ENCODE measurements around the gene ADAMTS3. TPM values are rescaled to one million over a fixed set of nuclear protein-coding genes. Genes with fewer than 3 reads are reported as not detected.

Gene ADAMTS3
- polyA plus RNA-seq, 2 of the 4 experiments (the other 2 are of a cell fraction), result 0.03 TPM; not detected in 1

DNA sequence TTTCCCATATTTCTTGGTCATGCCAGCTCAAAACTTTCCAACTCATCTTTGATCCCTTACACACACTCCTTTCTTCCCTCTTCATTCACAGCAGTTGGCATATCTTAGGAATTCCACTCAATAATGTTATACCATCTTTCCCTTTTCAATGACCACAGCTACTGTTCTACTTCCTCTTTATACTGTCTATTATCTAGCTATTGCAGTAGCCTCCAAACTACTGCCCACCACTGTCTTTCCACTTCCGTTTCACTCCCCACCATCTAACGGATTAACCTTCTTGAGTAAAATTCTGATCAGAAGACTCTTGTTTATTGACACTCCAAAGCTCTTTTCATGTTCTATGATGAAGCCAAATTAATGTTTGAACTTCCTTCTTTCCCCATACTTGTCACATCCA lies 55.8 kb downstream of the ADAMTS3 start:
- WGBS (ENCODE audit: missing lambda C conversion rate), result 10% methylated on average over 2 of the region's 2 CpGs
- Histone ChIP-seq H3K4me3 (no peak overlapping the region), H3K4me2 (no peak overlapping the region), H3K4me1 (no peaks in the 10 kb centered on the region), H3K9me3 (no peaks in the 10 kb centered on the region), H3K27ac (no peak overlapping the region)
- CTCF ChIA-PET, result no interaction called here
- FAIRE-seq (no peak), ATAC-seq (no peak), DNase-seq (ENCODE audit: low read depth in 1 of 2, low spot score in 1 of 2) (no peak)
- POLR2A ChIA-PET, result no interaction called here
- TF ChIP-seq CHD4 (IDR thresholded peaks at IDR 0.05; ENCODE audit: borderline replicate concordance) (no peak), FOXS1 (CRISPR knock-in tag; IDR thresholded peaks at IDR 0.05) (no peak), EHF (CRISPR knock-in tag; IDR thresholded peaks at IDR 0.05) (no peak)
- TF ChIP-seq, protein P1, sequence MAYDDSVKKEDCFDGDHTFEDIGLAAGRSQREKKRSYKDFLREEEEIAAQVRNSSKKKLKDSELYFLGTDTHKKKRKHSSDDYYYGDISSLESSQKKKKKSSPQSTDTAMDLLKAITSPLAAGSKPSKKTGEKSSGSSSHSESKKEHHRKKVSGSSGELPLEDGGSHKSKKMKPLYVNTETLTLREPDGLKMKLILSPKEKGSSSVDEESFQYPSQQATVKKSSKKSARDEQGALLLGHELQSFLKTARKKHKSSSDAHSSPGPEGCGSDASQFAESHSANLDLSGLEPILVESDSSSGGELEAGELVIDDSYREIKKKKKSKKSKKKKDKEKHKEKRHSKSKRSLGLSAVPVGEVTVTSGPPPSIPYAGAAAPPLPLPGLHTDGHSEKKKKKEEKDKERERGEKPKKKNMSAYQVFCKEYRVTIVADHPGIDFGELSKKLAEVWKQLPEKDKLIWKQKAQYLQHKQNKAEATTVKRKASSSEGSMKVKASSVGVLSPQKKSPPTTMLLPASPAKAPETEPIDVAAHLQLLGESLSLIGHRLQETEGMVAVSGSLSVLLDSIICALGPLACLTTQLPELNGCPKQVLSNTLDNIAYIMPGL (CRISPR knock-in tag; IDR thresholded peaks at IDR 0.05; ENCODE audit: borderline replicate concordance), result no peak

DNA sequence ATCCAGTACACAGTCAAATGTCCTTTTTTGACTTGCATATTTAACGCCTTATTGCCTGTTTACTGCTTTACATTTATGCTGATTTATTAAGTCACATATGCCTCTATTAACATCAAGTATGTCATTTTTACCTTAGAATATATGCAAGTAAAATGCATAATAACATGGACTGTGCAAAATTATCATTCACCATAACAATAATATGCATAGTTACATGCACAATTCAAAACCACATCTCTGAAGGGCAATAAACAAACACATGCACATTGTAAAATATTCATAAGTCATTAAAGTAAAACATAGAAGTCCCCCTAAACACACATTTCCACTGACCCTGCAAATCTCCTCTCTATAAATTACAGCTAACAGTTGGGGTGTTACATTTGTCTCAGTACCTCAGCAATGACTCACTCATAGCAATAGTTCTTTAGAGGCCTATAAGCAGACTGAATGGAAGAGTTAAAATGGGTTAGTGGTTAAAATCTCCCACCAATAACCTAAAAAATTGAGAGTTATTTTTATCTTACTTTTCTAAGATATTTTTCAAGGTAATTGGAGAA lies 61.1 kb downstream of the ADAMTS3 start:
- POLR2A ChIA-PET, result no interaction called here
- DNase-seq (ENCODE audit: low read depth in 1 of 2, low spot score in 1 of 2), result no peak
- FAIRE-seq, result no peak
- Histone ChIP-seq H3K4me2 (no peak overlapping the region), H3K9me3 (no peaks in the 10 kb centered on the region), H3K27ac (no peak overlapping the region), H3K4me1 (no peaks in the 10 kb centered on the region), H3K4me3 (no peak overlapping the region)
- no peak for TF ChIP-seq HEYL (CRISPR knock-in tag; IDR thresholded peaks at IDR 0.05)
- no peak for TF ChIP-seq ESRRA (IDR thresholded peaks at IDR 0.05; ENCODE audit: borderline replicate concordance, low read length)
- TF ChIP-seq EHF (CRISPR knock-in tag; IDR thresholded peaks at IDR 0.05), result no peak
- no peak for TF ChIP-seq CHD2 (IDR thresholded peaks at IDR 0.05; ENCODE audit: low read length, partially characterized antibody)
- TF ChIP-seq, protein P2, sequence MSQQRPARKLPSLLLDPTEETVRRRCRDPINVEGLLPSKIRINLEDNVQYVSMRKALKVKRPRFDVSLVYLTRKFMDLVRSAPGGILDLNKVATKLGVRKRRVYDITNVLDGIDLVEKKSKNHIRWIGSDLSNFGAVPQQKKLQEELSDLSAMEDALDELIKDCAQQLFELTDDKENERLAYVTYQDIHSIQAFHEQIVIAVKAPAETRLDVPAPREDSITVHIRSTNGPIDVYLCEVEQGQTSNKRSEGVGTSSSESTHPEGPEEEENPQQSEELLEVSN (IDR thresholded peaks at IDR 0.05; ENCODE audit: borderline replicate concordance, low read depth), result no peak
- no peak for TF ChIP-seq CBX8 (IDR thresholded peaks at IDR 0.05)
- TF ChIP-seq ZSCAN20 (CRISPR knock-in tag; IDR thresholded peaks at IDR 0.05), result no peak
- TF ChIP-seq, protein P3, sequence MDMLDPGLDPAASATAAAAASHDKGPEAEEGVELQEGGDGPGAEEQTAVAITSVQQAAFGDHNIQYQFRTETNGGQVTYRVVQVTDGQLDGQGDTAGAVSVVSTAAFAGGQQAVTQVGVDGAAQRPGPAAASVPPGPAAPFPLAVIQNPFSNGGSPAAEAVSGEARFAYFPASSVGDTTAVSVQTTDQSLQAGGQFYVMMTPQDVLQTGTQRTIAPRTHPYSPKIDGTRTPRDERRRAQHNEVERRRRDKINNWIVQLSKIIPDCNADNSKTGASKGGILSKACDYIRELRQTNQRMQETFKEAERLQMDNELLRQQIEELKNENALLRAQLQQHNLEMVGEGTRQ (IDR thresholded peaks at IDR 0.05), result no peak
- no peak for TF ChIP-seq RNF2 (IDR thresholded peaks at IDR 0.05; ENCODE audit: borderline replicate concordance, low read depth)
- TF ChIP-seq JUN (IDR thresholded peaks at IDR 0.05), result no peak
- no peak for TF ChIP-seq NPAS2 (CRISPR knock-in tag; IDR thresholded peaks at IDR 0.05; ENCODE audit: borderline replicate concordance)
- TF ChIP-seq, protein P4, sequence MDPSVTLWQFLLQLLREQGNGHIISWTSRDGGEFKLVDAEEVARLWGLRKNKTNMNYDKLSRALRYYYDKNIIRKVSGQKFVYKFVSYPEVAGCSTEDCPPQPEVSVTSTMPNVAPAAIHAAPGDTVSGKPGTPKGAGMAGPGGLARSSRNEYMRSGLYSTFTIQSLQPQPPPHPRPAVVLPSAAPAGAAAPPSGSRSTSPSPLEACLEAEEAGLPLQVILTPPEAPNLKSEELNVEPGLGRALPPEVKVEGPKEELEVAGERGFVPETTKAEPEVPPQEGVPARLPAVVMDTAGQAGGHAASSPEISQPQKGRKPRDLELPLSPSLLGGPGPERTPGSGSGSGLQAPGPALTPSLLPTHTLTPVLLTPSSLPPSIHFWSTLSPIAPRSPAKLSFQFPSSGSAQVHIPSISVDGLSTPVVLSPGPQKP (IDR thresholded peaks at IDR 0.05; ENCODE audit: low read depth, low read length), result no peak
- no peak for TF ChIP-seq RFX5 (IDR thresholded peaks at IDR 0.05)
- TF ChIP-seq FOSB (CRISPR knock-in tag; IDR thresholded peaks at IDR 0.05), result no peak
- no peak for TF ChIP-seq TP53 (CRISPR knock-in tag; IDR thresholded peaks at IDR 0.05)
- TF ChIP-seq, protein P5, sequence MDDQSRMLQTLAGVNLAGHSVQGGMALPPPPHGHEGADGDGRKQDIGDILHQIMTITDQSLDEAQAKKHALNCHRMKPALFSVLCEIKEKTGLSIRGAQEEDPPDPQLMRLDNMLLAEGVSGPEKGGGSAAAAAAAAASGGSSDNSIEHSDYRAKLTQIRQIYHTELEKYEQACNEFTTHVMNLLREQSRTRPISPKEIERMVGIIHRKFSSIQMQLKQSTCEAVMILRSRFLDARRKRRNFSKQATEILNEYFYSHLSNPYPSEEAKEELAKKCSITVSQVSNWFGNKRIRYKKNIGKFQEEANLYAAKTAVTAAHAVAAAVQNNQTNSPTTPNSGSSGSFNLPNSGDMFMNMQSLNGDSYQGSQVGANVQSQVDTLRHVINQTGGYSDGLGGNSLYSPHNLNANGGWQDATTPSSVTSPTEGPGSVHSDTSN (IDR thresholded peaks at IDR 0.05), result no peak
- no peak for TF ChIP-seq MAFK (IDR thresholded peaks at IDR 0.05; ENCODE audit: partially characterized antibody)
- no peak for TF ChIP-seq FOXS1 (CRISPR knock-in tag; IDR thresholded peaks at IDR 0.05)
- 9% methylated on average over 1 of the region's 1 CpG for WGBS (ENCODE audit: missing lambda C conversion rate)
- no peak for ATAC-seq
- CTCF ChIA-PET, result no interaction called here
